KMS-11 (cell line): ENCODE measurements around the gene PLCB2.

Experiments
- H2AFZ ChIP-seq: fragments of 200-600 bp; sonication (generic); 2 replicates; pipeline ENCODE4 v1.6.1; 2016; ENCODE audit warnings: antibody characterized with exemption, mixed run types, low read depth
- H3K27ac ChIP-seq: fragments of 200-600 bp; sonication (generic); 2 replicates; pipeline ENCODE4 v1.6.1; 2016; ENCODE audit warnings: mild to moderate bottlenecking, mixed run types
- H3K27me3 ChIP-seq: fragments of 200-600 bp; sonication (generic); 2 replicates; pipeline ENCODE4 v1.6.1; 2017; ENCODE audit warnings: mild to moderate bottlenecking, low read depth, mixed run types, moderate library complexity; ENCODE audit not compliant: insufficient read depth
- H3K36me3 ChIP-seq: fragments of 200-600 bp; sonication (generic); 2 replicates; pipeline ENCODE4 v1.6.1; 2017; ENCODE audit warnings: mild to moderate bottlenecking, mixed run types; ENCODE audit not compliant: insufficient read depth
- H3K4me1 ChIP-seq: fragments of 200-600 bp; sonication (generic); 2 replicates; pipeline ENCODE4 v1.6.1; 2016; ENCODE audit warnings: mild to moderate bottlenecking, low read depth, mixed run types; ENCODE audit not compliant: poor library complexity, severe bottlenecking
- H3K4me2 ChIP-seq: fragments of 200-600 bp; sonication (generic); 2 replicates; pipeline ENCODE4 v1.7.0; 2016; ENCODE audit warnings: mild to moderate bottlenecking, mixed run types
- H3K4me3 ChIP-seq: fragments of 200-600 bp; sonication (generic); IDR thresholded peaks from 2 replicates; pipeline ENCODE4 v1.6.1; 2017; ENCODE audit warnings: low read depth, low read length, mixed read lengths; ENCODE audit not compliant: insufficient read depth
- H3K79me2 ChIP-seq: fragments of 200-600 bp; sonication (generic); 2 replicates; pipeline ENCODE4 v1.6.1; 2016; ENCODE audit warnings: low read depth, mixed run types; ENCODE audit not compliant: insufficient read depth
- H3K9ac ChIP-seq: fragments of 200-600 bp; sonication (generic); 2 replicates; pipeline ENCODE4 v1.6.1; 2016; ENCODE audit warnings: mild to moderate bottlenecking, mixed run types
- H4K20me1 ChIP-seq: fragments of 200-600 bp; sonication (generic); 2 replicates; pipeline ENCODE4 v1.6.1; 2016; ENCODE audit warnings: mild to moderate bottlenecking, mixed run types; ENCODE audit not compliant: insufficient read depth
- CTCF ChIP-seq: fragments of 200-600 bp; sonication (generic); conservative IDR thresholded peaks from 2 replicates; pipeline ENCODE4 v1.6.1; 2017; ENCODE audit warnings: low read depth, mild to moderate bottlenecking, antibody characterized with exemption, low read length, moderate library complexity, mixed read lengths

PLCB2 gene

GRCh38 chr15:40354408-40355171 lies 46.9 kb upstream of the PLCB2 start:
- no peak overlapping the region for H3K27ac ChIP-seq
- peak; percentile 28 for TF ChIP-seq CTCF
- no peaks in the 10 kb centered on the region for H3K36me3 ChIP-seq
- H3K79me2 ChIP-seq: no peaks in the 10 kb centered on the region
- no peak overlapping the region for H3K4me3 ChIP-seq
- peaks cover 17% of the 10 kb centered on the region for H3K27me3 ChIP-seq
- 0 out of 2 replicates have a peak overlapping the region, but pooled peaks have one; percentile 22 for H2AFZ ChIP-seq
- H4K20me1 ChIP-seq: no peaks in the 10 kb centered on the region
- H3K9ac ChIP-seq: no peak overlapping the region
- H3K4me1 ChIP-seq: peaks cover 7% of the 10 kb centered on the region
- H3K4me2 ChIP-seq: no peak overlapping the region

GRCh38 chr15:40353697-40354096 lies 46.0 kb upstream of the PLCB2 start:
- H3K9ac ChIP-seq: no peak overlapping the region
- no peaks in the 10 kb centered on the region for H3K79me2 ChIP-seq
- no peak overlapping the region for H2AFZ ChIP-seq
- no peak overlapping the region for H3K4me3 ChIP-seq
- H3K27ac ChIP-seq: no peak overlapping the region
- no peak overlapping the region for H3K4me2 ChIP-seq
- no peak for TF ChIP-seq CTCF
- H3K27me3 ChIP-seq: peaks cover 10% of the 10 kb centered on the region; the same call in 1 of the 2 replicates
- H3K36me3 ChIP-seq: no peaks in the 10 kb centered on the region
- H4K20me1 ChIP-seq: no peaks in the 10 kb centered on the region
- H3K4me1 ChIP-seq: peaks cover 6% of the 10 kb centered on the region

- no peaks in the 10 kb centered on the region for H3K79me2 ChIP-seq
- H3K27ac ChIP-seq: no peak overlapping the region
- H3K4me3 ChIP-seq: no peak overlapping the region
- no peaks in the 10 kb centered on the region for H4K20me1 ChIP-seq
- H3K4me1 ChIP-seq: no peaks in the 10 kb centered on the region
- no peak overlapping the region for H2AFZ ChIP-seq
- TF ChIP-seq CTCF: no peak
- no peak overlapping the region for H3K9ac ChIP-seq
- H3K27me3 ChIP-seq: 0 out of 2 replicates have a peak, but pooled peaks cover 8% of the 10 kb centered on the region
- no peaks in the 10 kb centered on the region for H3K36me3 ChIP-seq
- no peak overlapping the region for H3K4me2 ChIP-seq
Observed at GRCh38 chr15:40352281-40352901, 44.7 kb upstream of the PLCB2 start.

GRCh38 chr15:40349163-40349562 lies 41.4 kb upstream of the PLCB2 start:
- Histone ChIP-seq H3K4me1 (no peaks in the 10 kb centered on the region), H3K27me3 (0 out of 2 replicates have a peak, but pooled peaks cover 2% of the 10 kb centered on the region)

More at GRCh38 chr15:40349163-40349562, 41.4 kb upstream of the PLCB2 start:
- Histone ChIP-seq H2AFZ (no peak overlapping the region), H3K9ac (no peak overlapping the region), H3K36me3 (no peaks in the 10 kb centered on the region), H3K27ac (no peak overlapping the region), H3K79me2 (no peaks in the 10 kb centered on the region), H3K4me3 (no peak overlapping the region), H3K4me2 (no peak overlapping the region), H4K20me1 (no peaks in the 10 kb centered on the region)
- TF ChIP-seq CTCF: no peak
